GM12874 (cell line): Measurements from ENCODE around the gene SLC38A2.

ENCODE experiments used
- CTCF ChIP-seq: IDR thresholded peaks from 2 replicates; pipeline ENCODE4 v1.5.1; 2011; ENCODE audit warnings: low read depth, mild to moderate bottlenecking, control low read depth, low read length, moderate library complexity; ENCODE audit not compliant: insufficient read depth

The SLC38A2 gene

GRCh38 chr12:46391630-46392029 is 19.1 kb upstream of the SLC38A2 start:
- TF ChIP-seq CTCF: no peak

GRCh38 chr12:46390881-46391280 is 18.3 kb upstream of the SLC38A2 start:
- TF ChIP-seq CTCF: no peak

GRCh38 chr12:46390304-46390703 is 17.7 kb upstream of the SLC38A2 start:
- no peak for TF ChIP-seq CTCF

GRCh38 chr12:46389031-46389616 is 16.6 kb upstream of the SLC38A2 start:
- no peak for TF ChIP-seq CTCF

- no peak for TF ChIP-seq CTCF
These were observed 16.0 kb upstream of the SLC38A2 start for GRCh38 chr12:46388427-46389021.

GRCh38 chr12:46387670-46388069 is 15.1 kb upstream of the SLC38A2 start:
- TF ChIP-seq CTCF: no peak

- no peak for TF ChIP-seq CTCF
These were observed 14.5 kb upstream of the SLC38A2 start for GRCh38 chr12:46386877-46387629.
